H1 (cell line): Measurements from ENCODE around the gene FCAMR. TPM values are rescaled to one million over a fixed set of nuclear protein-coding genes. Genes with fewer than 3 reads are reported as not detected.

Source experiments
- CTCF ChIA-PET: fragments of 300-600 bp; sonication (Branson Sonifier 250); formaldehyde crosslinking; loops from one replicate; lab custom pipeline; 2021; ENCODE audit not compliant: partially characterized antibody; lab: Charles Lee
- POLR2A ChIA-PET: fragments of 300-600 bp; sonication (Branson Sonifier 250); formaldehyde crosslinking; loops from one replicate; lab custom pipeline; 2021; ENCODE audit warnings: inconsistent platforms; ENCODE audit not compliant: partially characterized antibody; lab: Charles Lee
- DNase-seq, 2 experiments: peaks; one replicate each; pipeline versions ENCODE4 v3.0.0 to v3.0.0-alpha.2; 2010 to 2022; ENCODE audit warnings: low spot score in 2 of 2, low read depth in 1 of 2, mixed read lengths in 1 of 2
- FAIRE-seq: peaks from 2 replicates; lab custom pipeline; 2011; peaks lifted over from hg19 to GRCh38; lab: Jason Lieb, UNC
- H2AFZ ChIP-seq: 2 replicates; pipeline ENCODE4 v1.8.1; 2012; ENCODE audit warnings: low read length, inconsistent platforms
- H2AK5ac ChIP-seq: 2 replicates; pipeline ENCODE4 v1.6.1; 2013; ENCODE audit warnings: low read depth, low read length
- H2BK120ac ChIP-seq: replicated peaks from 2 replicates; pipeline ENCODE3; 2013; ENCODE audit warnings: low read depth, low read length, inconsistent platforms
- H2BK12ac ChIP-seq: 2 replicates; pipeline ENCODE4 v1.6.1; 2013; ENCODE audit warnings: low read depth, low read length
- H2BK15ac ChIP-seq: 2 replicates; pipeline ENCODE4 v1.6.1; 2013; ENCODE audit warnings: low read length
- H2BK20ac ChIP-seq: 2 replicates; pipeline ENCODE4 v1.6.1; 2013; ENCODE audit warnings: low read length
- H2BK5ac ChIP-seq: 2 replicates; pipeline ENCODE4 v1.6.1; 2013; ENCODE audit warnings: low read depth, low read length
- H3K14ac ChIP-seq: 2 replicates; pipeline ENCODE4 v1.6.1; 2013; ENCODE audit warnings: inconsistent platforms; ENCODE audit not compliant: insufficient read length
- H3K18ac ChIP-seq: 2 replicates; pipeline ENCODE4 v1.6.1; 2013; ENCODE audit warnings: low read length; ENCODE audit errors: extremely low read depth
- H3K23ac ChIP-seq: 2 replicates; pipeline ENCODE4 v1.6.1; 2013; ENCODE audit warnings: inconsistent platforms; ENCODE audit not compliant: insufficient read length
- H3K23me2 ChIP-seq: 2 replicates; pipeline ENCODE4 v1.6.1; 2013; ENCODE audit warnings: low read depth, low read length
- H3K27ac ChIP-seq: 2 replicates; pipeline ENCODE4 v1.6.1; 2011; ENCODE audit warnings: low read depth, low read length, inconsistent platforms
- H3K27me3 ChIP-seq, 4 experiments: replicated peaks in 1 of 4; 1 replicate in 1 of 4; 2 replicates in 3 of 4; pipeline versions ENCODE4 v1.6.1 to v1.8.1; 2011 to 2013; ENCODE audit warnings: low read length in 3 of 4, mild to moderate bottlenecking in 3 of 4, inconsistent platforms in 2 of 4, mixed read lengths in 2 of 4, moderate library complexity in 1 of 4; ENCODE audit not compliant: control insufficient read depth in 3 of 4, insufficient read depth in 3 of 4; ENCODE audit errors: extremely low read depth in 1 of 4
- H3K36me3 ChIP-seq, 4 experiments: 2 replicates each; pipeline versions ENCODE4 v1.6.1 to v1.8.1; 2011 to 2013; ENCODE audit warnings: mild to moderate bottlenecking in 4 of 4, low read length in 3 of 4, moderate library complexity in 2 of 4, control low read depth in 1 of 4, inconsistent platforms in 1 of 4; ENCODE audit not compliant: insufficient read depth in 4 of 4, control insufficient read depth in 2 of 4
- H3K4ac ChIP-seq: replicated peaks from 2 replicates; pipeline ENCODE3; 2013; ENCODE audit warnings: low read length, low read depth, mixed read lengths, inconsistent platforms; ENCODE audit not compliant: insufficient read length
- H3K4me1 ChIP-seq, 4 experiments: replicated peaks in 1 of 4; 1 replicate in 1 of 4; 2 replicates in 3 of 4; pipeline versions ENCODE4 v1.6.1 to v1.8.1; 2011 to 2013; ENCODE audit warnings: low read length in 3 of 4, inconsistent platforms in 2 of 4, mixed read lengths in 1 of 4; ENCODE audit not compliant: insufficient read depth in 4 of 4, control insufficient read depth in 3 of 4
- H3K4me2 ChIP-seq, 2 experiments: 2 replicates each; pipeline versions ENCODE4 v1.6.1 to v1.8.1; 2011 to 2013; ENCODE audit warnings: low read depth in 2 of 2, low read length in 2 of 2, control low read depth in 1 of 2, inconsistent platforms in 1 of 2, mild to moderate bottlenecking in 1 of 2; ENCODE audit not compliant: insufficient read depth in 1 of 2
- H3K4me3 ChIP-seq, 4 experiments: fragments of 200-600, 300-600 bp in 1 of 4; sonication (generic), shearing (Covaris generic), sonication (Bioruptor Twin) in 1 of 4; 2 replicates each; pipeline versions ENCODE4 v1.5.1 to v1.8.1; 2011 to 2016; ENCODE audit warnings: low read length in 4 of 4, low read depth in 3 of 4, control low read depth in 2 of 4, inconsistent platforms in 2 of 4, mild to moderate bottlenecking in 2 of 4, mixed read lengths in 1 of 4, moderate library complexity in 1 of 4; ENCODE audit not compliant: insufficient read depth in 2 of 4; ENCODE audit errors: extremely low read depth in 1 of 4
- H3K56ac ChIP-seq: replicated peaks from 2 replicates; pipeline ENCODE3; 2013; ENCODE audit warnings: low read depth, mild to moderate bottlenecking, mixed read lengths, low read length, inconsistent platforms; ENCODE audit not compliant: insufficient read length
- H3K79me1 ChIP-seq: 2 replicates; pipeline ENCODE4 v1.6.1; 2013; ENCODE audit warnings: low read depth, low read length, control low read depth
- H3K79me2 ChIP-seq, 2 experiments: 2 replicates each; pipeline versions ENCODE4 v1.6.1 to v1.8.1; 2012 to 2013; ENCODE audit warnings: low read length in 2 of 2, mild to moderate bottlenecking in 2 of 2, inconsistent platforms in 1 of 2; ENCODE audit not compliant: insufficient read depth in 2 of 2, control insufficient read depth in 1 of 2
- H3K9ac ChIP-seq, 4 experiments: replicated peaks in 1 of 4; 1 replicate in 1 of 4; 2 replicates in 3 of 4; pipeline versions ENCODE4 v1.6.1 to v1.8.1; 2011 to 2013; ENCODE audit warnings: low read depth in 3 of 4, low read length in 3 of 4, control low read depth in 2 of 4, mild to moderate bottlenecking in 2 of 4, moderate library complexity in 2 of 4, inconsistent platforms in 1 of 4; ENCODE audit errors: extremely low read depth in 1 of 4
- H3K9me3 ChIP-seq, 2 experiments: 2 replicates each; pipeline versions ENCODE4 v1.6.1 to v1.8.1; 2012 to 2013; ENCODE audit warnings: mild to moderate bottlenecking in 2 of 2, moderate library complexity in 2 of 2, control low read depth in 1 of 2, inconsistent platforms in 1 of 2, low read depth in 1 of 2, low read length in 1 of 2, mixed read lengths in 1 of 2; ENCODE audit not compliant: insufficient read depth in 2 of 2
- H4K20me1 ChIP-seq, 2 experiments: replicated peaks in 1 of 2; 2 replicates each; pipeline versions ENCODE3 to v1.8.1; 2011 to 2013; ENCODE audit warnings: inconsistent platforms in 2 of 2, low read length in 2 of 2, mild to moderate bottlenecking in 1 of 2; ENCODE audit not compliant: insufficient read depth in 2 of 2, control insufficient read depth in 1 of 2
- H4K5ac ChIP-seq: 2 replicates; pipeline ENCODE4 v1.6.1; 2013; ENCODE audit warnings: low read length, low read depth, mixed read lengths, inconsistent platforms; ENCODE audit not compliant: insufficient read length
- H4K8ac ChIP-seq: 2 replicates; pipeline ENCODE4 v1.8.0; 2013; ENCODE audit warnings: mild to moderate bottlenecking, moderate library complexity, low read length, inconsistent platforms; ENCODE audit not compliant: insufficient read depth; ENCODE audit errors: extremely low read depth
- H4K91ac ChIP-seq: replicated peaks from 2 replicates; pipeline ENCODE3; 2013; ENCODE audit warnings: low read length, mixed read lengths, inconsistent platforms; ENCODE audit not compliant: insufficient read length
- BACH1 ChIP-seq: IDR thresholded peaks from 2 replicates; pipeline ENCODE4 v1.6.1; 2012; ENCODE audit warnings: low read length, improper control_type of control experiment
- CBX8 ChIP-seq: fragments of 300-800, 300-1000 bp; sonication (generic); IDR thresholded peaks from 2 replicates; pipeline ENCODE4 v1.7.1; 2016; ENCODE audit warnings: low read depth, low read length, borderline replicate concordance
- CHD1 ChIP-seq: IDR thresholded peaks from 2 replicates; pipeline ENCODE4 v1.6.1; 2012; ENCODE audit warnings: low read depth, low read length, improper control_type of control experiment
- E2F6 ChIP-seq: IDR thresholded peaks from 2 replicates; pipeline ENCODE4 v1.6.1; 2012; ENCODE audit warnings: inconsistent platforms
- GABPA ChIP-seq: IDR thresholded peaks from 2 replicates; pipeline ENCODE4 v1.6.1; 2011; ENCODE audit warnings: mild to moderate bottlenecking, low read length, moderate library complexity, borderline replicate concordance; ENCODE audit not compliant: insufficient read depth
- HDAC2 ChIP-seq, 2 experiments: fragments of 300-600 bp in 1 of 2; sonication (generic) in 1 of 2; IDR thresholded peaks; 2 replicates each; pipeline ENCODE4 v1.6.1; 2011 to 2012; ENCODE audit warnings: low read depth in 2 of 2, low read length in 2 of 2, mild to moderate bottlenecking in 2 of 2, moderate library complexity in 2 of 2, borderline replicate concordance in 1 of 2, inconsistent platforms in 1 of 2
- JUN ChIP-seq: IDR thresholded peaks from 2 replicates; pipeline ENCODE4 v1.6.1; 2011; ENCODE audit warnings: low read depth, mild to moderate bottlenecking, improper control_type of control experiment, low read length
- KDM5A ChIP-seq: fragments of 200-600 bp; IDR thresholded peaks from 2 replicates; pipeline ENCODE4 v1.7.1; 2012; ENCODE audit warnings: mild to moderate bottlenecking, low read length, inconsistent platforms, mixed read lengths
- MAFK ChIP-seq: IDR thresholded peaks from 2 replicates; pipeline ENCODE4 v1.6.1; 2012; ENCODE audit warnings: low read depth, mild to moderate bottlenecking, improper control_type of control experiment, low read length
- PHF8 ChIP-seq: fragments of 200-600 bp; sonication (generic); conservative IDR thresholded peaks from 2 replicates; pipeline ENCODE4 v1.7.1; 2012; ENCODE audit warnings: low read depth, mild to moderate bottlenecking, inconsistent platforms, low read length, moderate library complexity
- SIX5 ChIP-seq: IDR thresholded peaks from 2 replicates; pipeline ENCODE4 v1.6.1; 2011; ENCODE audit warnings: mild to moderate bottlenecking, low read depth, low read length
- SP2 ChIP-seq: IDR thresholded peaks from 2 replicates; pipeline ENCODE4 v1.6.1; 2012; ENCODE audit warnings: mild to moderate bottlenecking, low read length, inconsistent platforms
- TBP ChIP-seq: IDR thresholded peaks from 2 replicates; pipeline ENCODE4 v1.6.1; 2011; ENCODE audit warnings: low read depth, low read length, improper control_type of control experiment
- WGBS, 2 experiments: shearing (Covaris generic) in 1 of 2; methylation state at CpG; one replicate each; pipeline versions ENCODE4 v1.1.6 to v1.1.7; 2013 to 2015; ENCODE audit warnings: low lambda C conversion rate in 2 of 2, mixed read lengths in 2 of 2, inconsistent platforms in 1 of 2, low coverage in 1 of 2, missing lambda C conversion rate in 1 of 2; ENCODE audit not compliant: insufficient replicate concordance in 2 of 2, insufficient coverage in 1 of 2, insufficient read length in 1 of 2; ENCODE audit errors: extremely low coverage in 1 of 2, missing lambda C conversion rate in 1 of 2; 5-methylcytosine and 5-hydroxymethylcytosine counted together
- polyA plus RNA-seq, 7 experiments: library from polyadenylated mRNA; depleted of rRNA in 3 of 7; stranded (reverse) in 5 of 7; unstranded in 2 of 7; fragments of >200 nt in 5 of 7; fragments of 200-250 nt in 2 of 7; gene quantifications; 1 replicate in 5 of 7; 2 replicates in 1 of 7; 4 replicates in 1 of 7; pipeline versions ENCODE4 v1.2.1 to v1.2.3, GENCODE V29; 2011 to 2013; ENCODE audit warnings: missing spikeins in 2 of 7, mixed read lengths in 2 of 7
- total RNA-seq: library from RNA; stranded (reverse); fragmentation: NEBNext Ultra II Directional; extraction: Animal tissue kit (Norgen Biotek cat#: 25700); gene quantifications from 2 replicates; pipeline ENCODE4 v1.2.1, GENCODE V29; 2021

FCAMR gene
- total and polyA plus RNA-seq, 2 of the 8 experiments (the other 6 are each of a cell fraction or from before 2014, with no cell fraction given) = not detected

DNA sequence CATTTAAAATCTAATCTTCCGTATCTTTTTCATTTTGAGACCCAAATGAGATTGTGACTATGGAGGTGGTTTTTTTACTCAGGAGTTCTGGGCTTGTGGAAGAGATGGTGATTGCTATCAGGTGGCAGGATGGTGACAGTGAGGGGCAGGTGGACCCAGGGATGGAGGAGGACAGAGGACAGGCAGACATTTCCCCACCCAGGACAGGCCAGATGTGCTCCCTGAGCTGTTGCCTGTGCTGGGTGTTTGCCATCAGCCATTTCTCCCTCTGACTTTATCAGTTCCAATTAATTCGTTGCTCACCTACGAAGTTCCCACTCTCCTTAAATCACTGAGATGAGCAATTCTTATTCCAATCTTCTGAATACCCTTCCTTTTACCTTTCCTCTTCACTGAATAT is 35.8 kb upstream of the FCAMR start:
- 78% methylated on average over 3 of the region's 3 CpGs; no CpG with 5 or more reads in 1 of the 2 experiments for WGBS, 2 experiments
- no peak overlapping the region for H2AFZ ChIP-seq
- H3K4me3 ChIP-seq = no peak overlapping the region
- no peak overlapping the region for H2BK15ac ChIP-seq
- no peak overlapping the region for H2BK5ac ChIP-seq
- no peaks in the 10 kb centered on the region for H3K36me3 ChIP-seq
- DNase-seq (no peak), FAIRE-seq (no peak)
- H4K20me1 ChIP-seq = peaks cover 0 to 3% of the 10 kb centered on the region in 2 experiments
- no peak overlapping the region for H4K5ac ChIP-seq
- no peak overlapping the region for H2BK20ac ChIP-seq
- no peak overlapping the region for H2AK5ac ChIP-seq
- ChIA-PET POLR2A (no interaction called here), CTCF (interaction anchor here (0.6 to 9.9 kb wide), 12 partner anchors 8 to 494 kb away, joined by 3 to 122 read pairs (median 8); partner anchors contain the start of gene C1orf116)
- no peaks in the 10 kb centered on the region; a peak in 1 of 7 replicates for H3K27me3 ChIP-seq
- H3K56ac ChIP-seq = no peak overlapping the region
- no peak overlapping the region for H3K4ac ChIP-seq
- H3K4me2 ChIP-seq = no peak overlapping the region
- H3K4me1 ChIP-seq = 0 out of 7 replicates have a peak, but pooled peaks cover 0 to 2% (median 0%) of the 10 kb centered on the region in 4 experiments
- H2BK12ac ChIP-seq = no peak overlapping the region
- no peaks in the 10 kb centered on the region for H3K79me1 ChIP-seq
- H2BK120ac ChIP-seq = no peak overlapping the region
- H3K14ac ChIP-seq = no peak overlapping the region
- no peak overlapping the region for H4K8ac ChIP-seq
- H3K27ac ChIP-seq = no peak overlapping the region
- no peak overlapping the region for H4K91ac ChIP-seq
- H3K23me2 ChIP-seq = no peaks in the 10 kb centered on the region
- no peak overlapping the region for H3K23ac ChIP-seq
- H3K9me3 ChIP-seq = no peaks in the 10 kb centered on the region
- H3K79me2 ChIP-seq = no peaks in the 10 kb centered on the region
- no peak overlapping the region for H3K18ac ChIP-seq
- no peak overlapping the region for H3K9ac ChIP-seq
- TF ChIP-seq BACH1 (no peak), SP2 (no peak), KDM5A (no peak), GABPA (no peak), E2F6 (no peak), HDAC2 (IDR thresholded peaks at IDR 0.05; ENCODE audit: borderline replicate concordance in 1 of 2, low read depth in 2 of 2, low read length in 2 of 2) (no peak), CHD1 (no peak), TBP (no peak), MAFK (no peak), CBX8 (no peak), PHF8 (no peak), JUN (no peak), SIX5 (no peak)
